Esophagus muscularis mucosa (tissue), 3 donors: ENCODE data around the gene CRISPLD2.

ENCODE experiments used
- CTCF ChIP-seq, 3 experiments: fragments of 200-600 bp in 2 of 3; fragments of 450-650 bp in 1 of 3; sonication (generic) in 2 of 3; IDR thresholded peaks; one replicate each; pipeline ENCODE4 v1.5.1; 2017 to 2019; ENCODE audit warnings: antibody characterized with exemption in 3 of 3, mild to moderate bottlenecking in 2 of 3, moderate library complexity in 1 of 3
- POLR2A ChIP-seq: fragments of 450-650 bp; IDR thresholded peaks from one replicate; pipeline ENCODE4 v1.6.1; 2017; ENCODE audit warnings: antibody characterized with exemption, moderate library complexity, mild to moderate bottlenecking, low read depth

GRCh38 chr16:84827131-84827574 is 7.4 kb downstream of the CRISPLD2 start:
- TF ChIP-seq POLR2A (no peak), CTCF (IDR thresholded peaks at IDR 0.05) (no peak)
